A673 (cell line): ENCODE measurements around the gene AGPAT3.

Experiments used
- CTCF ChIP-seq: fragments of 300-800, 200-600 bp; sonication (generic); conservative IDR thresholded peaks from 2 replicates; pipeline ENCODE4 v1.5.1; 2017; ENCODE audit warnings: low read depth, mild to moderate bottlenecking, antibody characterized with exemption, low read length, moderate library complexity, mixed read lengths
- EZH2 ChIP-seq: fragments of 200-600 bp; sonication (generic); IDR thresholded peaks from 2 replicates; pipeline ENCODE4 v1.6.1; 2017; ENCODE audit warnings: borderline replicate concordance, low read depth, mild to moderate bottlenecking, mixed read lengths, antibody characterized with exemption, low read length; ENCODE audit not compliant: poor library complexity, severe bottlenecking

- TF ChIP-seq CTCF (no peak), EZH2 (no peak)
Measured at GRCh38 chr21:43954896-43955295, 89.9 kb downstream of the AGPAT3 start.
